Measurements from ENCODE around the gene TTI1.

TTI1 gene

GRCh38 chr20:38033330-38034107, at the start of gene TTI1, which contains the start of gene RPRD1B:
TSS of gene TTI1 (minus strand) at chr20:38033456. CDS start at chr20:38013816, 19,640 bp downstream.
TSS of gene RPRD1B (plus strand) at chr20:38033746. CDS start at chr20:38033948, 202 bp downstream.
- peak; percentile 42 for DNase-seq (ENCODE audit: low read depth)

DNA sequence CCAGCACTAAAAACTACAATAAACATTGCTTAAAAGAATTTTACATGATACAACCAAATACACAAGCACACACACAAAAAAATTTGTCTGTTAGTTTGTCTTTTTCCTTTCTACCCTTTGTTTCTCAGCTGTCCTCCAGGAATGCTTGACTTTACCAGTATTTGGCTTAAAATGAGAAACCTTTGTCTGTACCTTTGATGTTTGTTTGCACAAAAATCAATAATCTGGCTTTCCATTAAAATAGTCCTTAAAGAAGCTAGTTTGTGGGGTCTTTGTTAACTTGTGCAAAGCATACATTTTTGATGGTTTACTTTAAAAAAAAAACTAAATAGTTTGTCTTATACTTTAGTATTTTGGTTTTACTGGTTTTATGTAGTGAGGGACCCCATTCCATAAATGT, 49.6 kb upstream of the TTI1 start:
- DNase-seq (ENCODE audit: low read depth): no peak

- no peak for DNase-seq (ENCODE audit: low read depth)
These were observed 48.3 kb upstream of the TTI1 start for GRCh38 chr20:38081575-38081974.

GRCh38 chr20:38079353-38079752, 46.1 kb upstream of the TTI1 start:
- no peak for DNase-seq (ENCODE audit: low read depth)

DNA sequence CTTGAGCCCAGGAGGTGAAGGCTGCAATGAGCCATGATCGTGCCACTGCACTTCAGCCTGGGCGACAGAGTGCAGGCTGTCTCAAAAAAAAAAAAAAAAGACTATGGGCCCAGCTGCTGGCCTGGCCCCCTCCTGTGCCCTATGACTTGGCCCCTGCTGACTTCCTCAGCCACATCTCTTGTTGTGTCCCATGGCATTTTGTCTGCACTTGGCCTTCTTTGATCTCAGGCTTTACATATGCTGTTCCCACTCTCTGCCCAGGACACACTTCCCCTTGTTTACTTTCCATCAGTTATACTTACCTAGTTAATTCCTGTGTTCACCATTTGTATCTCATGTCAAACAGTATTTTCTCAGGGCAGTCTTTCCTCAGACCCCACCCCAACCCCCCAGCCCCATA, 44.8 kb upstream of the TTI1 start:
- DNase-seq (ENCODE audit: low read depth): no peak

GRCh38 chr20:38076548-38076947, 43.3 kb upstream of the TTI1 start:
- DNase-seq (ENCODE audit: low read depth): no peak

- no peak for DNase-seq (ENCODE audit: low read depth)
These were observed 42.1 kb upstream of the TTI1 start for GRCh38 chr20:38075161-38075998.

- no peak for DNase-seq (ENCODE audit: low read depth)
These were observed 40.2 kb upstream of the TTI1 start for GRCh38 chr20:38073307-38074071.

- DNase-seq (ENCODE audit: low read depth): no peak
These were observed 39.6 kb upstream of the TTI1 start for GRCh38 chr20:38072898-38073297.

- DNase-seq (ENCODE audit: low read depth): no peak
These were observed 34.6 kb upstream of the TTI1 start for GRCh38 chr20:38067717-38068365.

GRCh38 chr20:38066969-38067716, 33.9 kb upstream of the TTI1 start:
- DNase-seq (ENCODE audit: low read depth): no peak

DNA sequence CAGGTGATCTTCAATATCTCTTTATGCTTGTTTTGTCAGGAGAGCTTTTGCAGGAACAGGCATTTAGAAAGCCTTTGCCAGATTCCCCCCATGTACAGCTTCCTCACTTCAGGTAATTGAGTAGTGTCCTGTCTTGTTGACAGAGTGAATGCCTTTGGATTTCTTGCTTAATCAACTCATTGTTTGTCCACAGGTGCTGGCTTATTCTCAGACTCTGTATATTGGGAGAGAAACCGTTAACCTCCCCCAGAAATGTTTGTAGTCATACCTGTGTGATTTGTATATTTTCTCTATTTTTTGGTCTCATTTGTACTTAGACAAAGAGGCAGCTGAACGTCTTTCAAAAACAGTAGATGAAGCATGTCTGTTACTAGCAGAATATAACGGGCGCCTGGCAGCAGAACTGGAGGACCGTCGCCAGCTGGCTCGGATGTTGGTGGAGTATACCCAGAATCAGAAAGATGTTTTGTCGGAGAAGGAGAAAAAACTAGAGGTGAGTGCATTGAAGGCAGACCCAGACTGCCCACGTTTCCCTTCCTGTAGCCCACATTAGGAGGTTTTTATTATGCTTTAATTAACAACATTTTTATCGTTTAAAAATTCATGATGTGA, 32.6 kb upstream of the TTI1 start:
- DNase-seq (ENCODE audit: low read depth): no peak

DNA sequence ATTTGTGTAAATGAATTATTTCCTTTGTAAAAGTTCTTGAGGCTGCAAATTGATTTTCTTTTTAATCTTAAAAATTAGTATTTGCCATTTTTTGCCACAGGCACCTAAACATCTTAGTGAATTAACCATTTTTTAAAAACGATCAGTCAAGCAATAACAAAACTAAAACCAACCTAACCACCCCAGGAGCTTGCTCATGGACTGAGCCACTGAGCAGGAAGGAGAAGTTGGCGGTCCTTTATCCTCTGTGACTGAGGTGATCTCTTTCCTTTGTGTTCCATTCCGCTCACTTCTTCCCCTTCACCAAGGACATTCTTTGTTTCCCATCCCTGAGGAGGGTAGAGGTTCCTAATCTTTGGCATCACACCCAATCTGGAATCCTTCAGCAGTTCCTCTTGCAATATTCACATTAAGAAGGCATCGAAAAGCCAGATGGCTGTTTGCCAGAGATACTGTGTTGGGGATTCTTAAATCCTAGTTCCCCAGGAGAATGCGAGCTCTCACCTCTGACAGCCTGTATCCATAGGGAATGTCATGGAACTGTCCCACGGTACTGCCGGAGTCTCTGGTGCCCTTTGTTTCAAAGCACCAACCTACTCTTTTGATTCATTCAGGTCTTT, 30.8 kb upstream of the TTI1 start:
- no peak for DNase-seq (ENCODE audit: low read depth)

DNA sequence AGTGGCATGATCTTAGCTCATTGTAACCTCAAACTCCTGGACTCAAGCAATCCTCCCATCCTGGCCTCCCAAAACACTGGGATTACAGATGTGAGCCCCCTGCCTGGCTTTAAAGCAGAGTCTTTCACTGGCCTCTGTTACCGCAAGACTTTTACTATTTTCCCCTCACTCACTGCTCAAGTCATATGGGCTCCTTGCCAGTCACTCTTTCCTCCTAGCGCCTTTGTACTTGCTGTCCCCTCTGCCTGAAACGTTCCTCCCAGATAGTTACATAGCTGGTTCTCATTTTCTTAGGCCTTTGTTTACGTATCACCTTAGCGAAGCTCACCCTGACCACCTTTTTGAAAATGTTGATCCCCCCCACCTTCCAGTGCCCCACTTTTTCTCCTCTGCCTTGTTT, 29.6 kb upstream of the TTI1 start:
- DNase-seq (ENCODE audit: low read depth): no peak

DNA sequence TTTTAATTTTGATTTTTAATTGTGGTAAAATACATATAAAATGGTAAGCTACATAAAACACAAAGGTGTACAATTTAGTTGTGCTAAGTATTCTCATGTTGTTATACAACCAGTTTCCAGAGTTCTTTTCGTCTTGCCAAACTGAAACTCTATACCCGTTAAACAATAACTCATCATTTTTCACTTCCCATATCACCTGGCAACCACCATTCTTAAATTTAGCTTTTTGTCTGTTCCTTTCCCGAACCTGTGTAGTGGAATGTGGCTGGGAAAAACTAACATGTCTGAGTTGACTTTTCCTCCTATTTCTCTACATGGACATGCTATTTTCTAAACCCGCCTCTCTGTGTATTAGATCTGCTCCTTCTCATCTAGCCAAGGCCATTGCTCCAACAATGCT, 27.9 kb upstream of the TTI1 start:
- no peak for DNase-seq (ENCODE audit: low read depth)

DNA sequence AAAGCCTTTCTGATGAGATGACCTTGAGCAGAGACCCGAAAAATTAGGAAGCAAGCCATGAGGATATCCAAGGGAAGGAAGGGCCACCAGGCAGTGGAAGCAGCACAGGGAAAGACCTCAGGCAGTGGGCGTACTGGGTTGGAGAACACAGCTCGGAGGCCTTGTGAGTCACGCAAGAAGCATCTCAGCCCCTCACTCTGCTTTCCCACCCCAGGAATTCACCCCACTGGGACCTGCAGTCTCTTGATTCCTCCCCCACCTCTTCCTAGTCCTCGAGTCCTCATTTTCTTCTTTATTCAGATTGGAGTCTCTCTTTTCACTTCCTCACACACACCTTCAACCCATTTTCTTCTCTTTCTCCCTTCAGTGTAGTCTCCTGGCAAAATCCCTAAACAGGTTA, 27.3 kb upstream of the TTI1 start:
- DNase-seq (ENCODE audit: low read depth): no peak

DNA sequence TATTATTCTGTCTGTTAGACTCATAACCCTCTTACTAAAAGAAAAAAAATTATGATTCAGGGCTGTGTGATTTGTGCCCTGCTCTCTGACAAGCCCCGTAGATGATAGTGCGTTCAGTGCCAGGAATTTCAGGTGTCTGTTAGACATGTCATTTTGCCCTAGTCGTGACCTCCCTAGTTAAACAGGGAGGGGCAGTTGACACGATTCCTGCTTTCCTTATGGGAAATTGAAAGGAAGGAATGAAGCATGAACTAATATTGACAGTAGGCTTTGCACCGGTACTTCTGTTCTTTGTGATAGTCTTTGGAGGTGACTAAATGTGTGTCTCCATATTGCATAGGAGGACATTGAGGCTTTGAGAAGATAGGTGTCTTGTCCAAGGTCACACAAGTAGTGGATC, 26.6 kb upstream of the TTI1 start:
- no peak for DNase-seq (ENCODE audit: low read depth)

DNA sequence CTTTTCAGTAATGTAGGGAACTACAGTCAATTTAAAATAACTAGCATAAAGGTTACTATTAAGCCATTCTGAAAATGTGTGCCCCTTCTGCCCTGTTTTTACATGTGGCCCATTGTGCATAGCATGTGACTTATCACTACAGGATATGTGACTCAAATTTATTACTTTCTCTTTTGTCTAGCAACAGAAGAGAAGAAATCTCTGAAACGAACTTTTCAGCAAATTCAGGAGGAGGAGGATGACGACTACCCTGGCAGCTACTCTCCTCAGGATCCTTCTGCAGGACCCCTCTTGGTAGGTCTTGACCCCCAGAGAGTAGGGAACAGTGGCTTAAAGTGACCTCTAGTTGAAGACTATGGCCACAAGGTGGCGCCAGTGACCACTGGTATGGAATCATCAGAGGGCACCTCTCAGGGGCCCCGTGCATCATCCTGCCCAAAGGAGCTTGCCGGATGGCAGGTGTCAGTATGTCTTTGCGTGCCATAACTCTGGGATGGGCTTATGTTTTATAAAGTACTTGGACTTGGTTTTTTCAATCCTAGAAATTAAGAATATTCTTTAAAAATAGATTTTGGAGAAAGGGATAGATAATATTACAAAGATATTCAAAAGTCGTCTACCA, 24.2 kb upstream of the TTI1 start:
- DNase-seq (ENCODE audit: low read depth): peak; percentile 34

DNA sequence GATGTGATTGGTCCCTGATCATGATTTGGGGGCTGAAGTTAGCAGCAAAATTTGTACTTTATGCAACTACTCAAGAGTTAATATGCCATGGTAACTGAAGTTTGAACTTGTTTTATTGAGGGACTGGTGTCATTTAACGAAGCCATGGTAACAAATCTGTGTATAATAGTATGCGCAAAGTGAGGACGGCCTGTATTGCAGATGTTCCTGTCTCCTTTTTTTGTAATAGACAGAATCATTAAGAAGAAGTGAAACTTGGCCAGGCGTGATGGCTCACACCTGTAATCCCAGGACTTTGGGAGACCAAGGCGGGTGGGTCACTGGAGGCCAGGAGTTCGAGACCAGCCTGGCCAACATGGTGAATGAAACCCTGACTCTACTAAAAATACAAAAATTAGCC, 22.6 kb upstream of the TTI1 start:
- no peak for DNase-seq (ENCODE audit: low read depth)

DNA sequence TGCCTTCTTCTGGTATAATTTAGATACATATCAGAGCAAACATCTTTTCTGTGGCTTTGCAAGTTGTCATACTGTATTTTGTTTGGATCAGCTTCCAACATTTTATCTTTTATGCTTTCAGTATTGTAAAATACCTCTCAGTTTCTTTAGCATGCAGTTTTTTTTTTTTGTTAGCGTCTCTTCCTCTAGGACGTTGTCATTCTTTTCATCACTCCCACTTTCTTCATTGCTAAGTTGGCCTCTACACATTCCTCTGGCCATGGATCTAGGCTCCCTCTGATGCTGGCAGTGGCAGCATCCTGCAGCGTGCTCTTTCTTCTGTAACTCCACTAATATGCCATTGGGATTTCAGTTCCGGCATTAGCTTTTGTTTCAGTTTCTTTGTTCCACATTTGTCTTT, 22.0 kb upstream of the TTI1 start:
- DNase-seq (ENCODE audit: low read depth): no peak

Data from CMK (cell line).